Mucosa of rectum (tissue), 2 donors: Measurements from ENCODE around the gene MYO6.

Source experiments
- H3K27ac ChIP-seq, 2 donors: one replicate each; pipeline ENCODE4 v1.7.0; 2013; ENCODE audit warnings: inconsistent platforms in 2 of 2, low read depth in 2 of 2, low read length in 2 of 2
- H3K27me3 ChIP-seq, 2 donors: one replicate each; pipeline ENCODE4 v1.7.0; 2013; ENCODE audit warnings: low read length in 2 of 2; ENCODE audit not compliant: control insufficient read depth in 2 of 2, insufficient read depth in 2 of 2
- H3K36me3 ChIP-seq, 2 donors: one replicate each; pipeline ENCODE4 v1.7.0; 2013; ENCODE audit warnings: low read length in 2 of 2; ENCODE audit not compliant: control insufficient read depth in 2 of 2, insufficient read depth in 2 of 2
- H3K4me1 ChIP-seq, 2 donors: one replicate each; pipeline ENCODE4 v1.7.0; 2013; ENCODE audit warnings: low read length in 2 of 2, mild to moderate bottlenecking in 1 of 2; ENCODE audit not compliant: control insufficient read depth in 2 of 2, insufficient read depth in 2 of 2
- H3K4me3 ChIP-seq, 2 donors: one replicate each; pipeline ENCODE4 v1.7.0; 2013; ENCODE audit warnings: low read length in 2 of 2
- H3K9ac ChIP-seq, 2 donors: one replicate each; pipeline ENCODE4 v1.7.0; 2013; ENCODE audit warnings: low read length in 2 of 2, low read depth in 1 of 2, mild to moderate bottlenecking in 1 of 2
- H3K9me3 ChIP-seq, 2 donors: one replicate each; pipeline ENCODE4 v1.7.0; 2013; ENCODE audit warnings: low read length in 2 of 2; ENCODE audit not compliant: control insufficient read depth in 2 of 2
- donor health status: healthy.
- donor health status: Normal muscosa, but diverticular disease.

The MYO6 gene

GRCh38 chr6:75963569-75963968 is 214.5 kb downstream of the MYO6 start:
- Histone ChIP-seq H3K27ac (no peak overlapping the region), H3K36me3 (no peaks in the 10 kb centered on the region), H3K4me3 (no peak overlapping the region), H3K27me3 (no peaks in the 10 kb centered on the region), H3K4me1 (no peaks in the 10 kb centered on the region), H3K9me3 (no peaks in the 10 kb centered on the region), H3K9ac (no peak overlapping the region)

GRCh38 chr6:75968143-75968542 is 219.1 kb downstream of the MYO6 start:
- no peak overlapping the region for H3K4me3 ChIP-seq
- H3K27ac ChIP-seq: no peak overlapping the region
- H3K36me3 ChIP-seq: no peaks in the 10 kb centered on the region
- no peaks in the 10 kb centered on the region for H3K4me1 ChIP-seq
- H3K27me3 ChIP-seq: no peaks in the 10 kb centered on the region
- no peaks in the 10 kb centered on the region for H3K9me3 ChIP-seq
- H3K9ac ChIP-seq: no peak overlapping the region
